Testis (tissue), 2 donors: ENCODE results near the gene HS6ST3.

ENCODE experiments used
- CTCF ChIP-seq, 3 experiments: fragments of 450-650 bp in 2 of 3; fragments of 200-600 bp in 1 of 3; sonication (generic) in 1 of 3; IDR thresholded peaks; one replicate each; pipeline ENCODE4 v1.5.1; 2016 to 2019; ENCODE audit warnings: antibody characterized with exemption in 3 of 3, mild to moderate bottlenecking in 2 of 3, moderate library complexity in 1 of 3
- POLR2A ChIP-seq: fragments of 450-650 bp; IDR thresholded peaks from one replicate; pipeline ENCODE4 v1.6.1; 2017; ENCODE audit warnings: antibody characterized with exemption, mild to moderate bottlenecking, moderate library complexity

GRCh38 chr13:96684469-96684868 lies 594.6 kb downstream of the HS6ST3 start:
- TF ChIP-seq CTCF (IDR thresholded peaks at IDR 0.05): no peak
- no peak for TF ChIP-seq POLR2A
